Cardiac muscle cell (in vitro differentiated cells and primary cell): ENCODE data around the gene ARHGEF10L. TPM values are rescaled to one million over a fixed set of nuclear protein-coding genes. Genes with fewer than 3 reads are reported as not detected.

Source experiments
- DNase-seq, 2 donors: peaks; one replicate each; pipeline versions ENCODE4 v3.0.0 to v3.0.0-alpha.2; 2010 to 2017; ENCODE audit warnings: low read depth in 1 of 2, low spot score in 1 of 2
- H3K27ac ChIP-seq: fragments of 200-600 bp; sonication (generic); 2 replicates; pipeline ENCODE4 v1.5.1; 2016
- H3K27me3 ChIP-seq: fragments of 200-600 bp; sonication (generic); 2 replicates; pipeline ENCODE4 v1.6.0; 2016; ENCODE audit warnings: control low read depth
- H3K36me3 ChIP-seq: fragments of 200-600 bp; sonication (generic); 2 replicates; pipeline ENCODE4 v1.5.1; 2016; ENCODE audit warnings: control low read depth
- H3K4me1 ChIP-seq: fragments of 200-600 bp; sonication (generic); 2 replicates; pipeline ENCODE4 v1.8.1; 2017; ENCODE audit warnings: low read depth, mild to moderate bottlenecking, mixed run types
- H3K4me3 ChIP-seq: fragments of 200-600 bp; sonication (generic); 2 replicates; pipeline ENCODE4 v1.5.1; 2016; ENCODE audit warnings: mild to moderate bottlenecking
- H3K9me3 ChIP-seq: fragments of 200-600 bp; sonication (generic); 2 replicates; pipeline ENCODE4 v1.5.1; 2017; ENCODE audit warnings: low read depth, mild to moderate bottlenecking, control low read depth
- CTCF ChIP-seq: IDR thresholded peaks from 2 replicates; pipeline ENCODE4 v1.5.1; 2012; ENCODE audit warnings: low read depth, mild to moderate bottlenecking, low read length
- polyA plus RNA-seq: library from polyadenylated mRNA; unstranded; fragments of >200 nt; fragmentation: Nextera tagmentation; extraction: Ambion mirVana; gene quantifications from 2 replicates; pipeline ENCODE4 v1.2.1, GENCODE V29; 2016
- total RNA-seq: library from RNA; depleted of rRNA; stranded (reverse); fragments of >200 nt; gene quantifications from 2 replicates; pipeline ENCODE4 v1.2.3, GENCODE V29; 2016

The ARHGEF10L gene
- total and polyA plus RNA-seq, 2 experiments from 2014 or later: 32.3 to 55.4 TPM

DNA sequence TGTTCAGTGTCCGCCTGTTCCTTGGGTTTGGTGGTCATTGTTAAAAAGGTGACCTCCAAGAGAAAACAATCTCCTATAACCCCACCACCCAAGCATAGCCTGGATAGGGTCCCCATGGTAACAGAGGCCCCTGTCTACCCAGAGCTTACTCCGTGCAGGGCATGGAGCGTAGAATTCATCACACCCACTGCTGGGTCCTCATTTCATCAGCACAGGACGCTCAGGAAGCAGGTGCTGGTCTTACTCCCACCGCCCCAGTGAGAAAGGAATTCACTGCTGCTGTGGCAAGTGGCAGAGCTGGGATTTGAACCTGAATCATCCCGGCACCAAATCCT, 37.0 kb downstream of the ARHGEF10L start:
- H3K27me3 ChIP-seq: no peaks in the 10 kb centered on the region
- TF ChIP-seq CTCF: no peak
- no peaks in the 10 kb centered on the region for H3K36me3 ChIP-seq
- no peaks in the 10 kb centered on the region for H3K9me3 ChIP-seq
- H3K4me1 ChIP-seq: peaks cover 27% of the 10 kb centered on the region
- H3K4me3 ChIP-seq: no peak overlapping the region
- peak overlapping the region; percentile 63 for H3K27ac ChIP-seq
- no peak for DNase-seq

- Histone ChIP-seq H3K4me3 (no peak overlapping the region), H3K4me1 (peaks cover 32% of the 10 kb centered on the region), H3K9me3 (no peaks in the 10 kb centered on the region), H3K27ac (no peak overlapping the region), H3K36me3 (no peaks in the 10 kb centered on the region), H3K27me3 (no peaks in the 10 kb centered on the region)
- no peak for TF ChIP-seq CTCF
- DNase-seq: no peak
These were observed 38.4 kb downstream of the ARHGEF10L start for GRCh38 chr1:17577907-17578297.

- Histone ChIP-seq H3K27me3 (no peaks in the 10 kb centered on the region), H3K4me3 (no peak overlapping the region), H3K27ac (peak overlapping the region; percentile 41), H3K9me3 (no peaks in the 10 kb centered on the region), H3K4me1 (peaks cover 17% of the 10 kb centered on the region), H3K36me3 (no peaks in the 10 kb centered on the region)
- no peak for TF ChIP-seq CTCF
- no peak for DNase-seq
These were observed 40.7 kb downstream of the ARHGEF10L start for GRCh38 chr1:17579951-17580939.

DNA sequence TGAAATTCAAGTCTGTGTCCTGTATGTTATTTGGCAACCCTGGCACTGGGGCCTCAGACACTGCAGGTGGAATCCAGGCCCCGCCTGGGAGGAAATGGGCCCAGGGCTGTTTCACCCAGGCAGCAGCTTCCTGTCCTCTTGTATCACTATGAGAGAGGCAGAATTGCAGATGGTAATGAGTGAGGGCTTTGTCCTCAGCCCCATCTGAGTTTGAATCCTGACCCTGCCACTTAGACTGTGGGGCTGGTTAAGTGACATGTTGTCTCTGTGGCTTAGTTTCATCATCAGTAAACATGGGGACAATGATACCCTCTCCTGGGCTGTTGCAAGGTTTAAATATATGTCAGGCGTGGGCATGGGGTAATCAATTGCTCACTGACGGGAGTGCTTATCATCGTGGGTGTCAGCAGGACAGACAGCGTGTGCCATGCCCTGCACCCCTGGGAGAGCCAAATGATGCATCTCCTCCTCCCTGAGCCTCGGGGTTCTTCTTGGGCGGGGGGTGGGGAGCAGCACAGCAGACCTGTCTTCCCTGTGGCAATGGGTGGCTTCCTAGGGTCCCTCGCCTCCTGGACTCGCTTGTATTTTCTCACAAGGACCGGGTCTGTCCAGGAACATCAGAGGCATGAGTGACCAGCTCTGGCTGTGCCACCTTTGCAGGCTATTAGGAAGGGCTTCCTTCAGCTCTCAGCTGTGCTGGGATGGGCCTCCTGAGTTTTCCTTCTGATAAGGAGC, 42.1 kb downstream of the ARHGEF10L start:
- peak overlapping the region; percentile 65 for H3K27ac ChIP-seq
- H3K4me3 ChIP-seq: no peak overlapping the region
- H3K4me1 ChIP-seq: peaks cover 9% of the 10 kb centered on the region
- no peak for TF ChIP-seq CTCF
- no peak for DNase-seq
- H3K9me3 ChIP-seq: no peaks in the 10 kb centered on the region
- no peaks in the 10 kb centered on the region for H3K27me3 ChIP-seq
- H3K36me3 ChIP-seq: no peaks in the 10 kb centered on the region

- peak overlapping the region; percentile 65 for H3K27ac ChIP-seq
- DNase-seq: no peak
- TF ChIP-seq CTCF: no peak
- no peaks in the 10 kb centered on the region for H3K36me3 ChIP-seq
- no peak overlapping the region for H3K4me3 ChIP-seq
- no peaks in the 10 kb centered on the region for H3K27me3 ChIP-seq
- H3K4me1 ChIP-seq: peaks cover 14% of the 10 kb centered on the region
- no peaks in the 10 kb centered on the region for H3K9me3 ChIP-seq
These were observed 42.8 kb downstream of the ARHGEF10L start for GRCh38 chr1:17582124-17582774.
